K562 (cell line): ENCODE measurements around the gene ZNF267. TPM values are rescaled to one million over a fixed set of nuclear protein-coding genes. Genes with fewer than 3 reads are reported as not detected.

Source experiments
- ATAC-seq: fragments of 200-7000 bp; cut with Tn5 transposase; 3 replicates; pipeline ENCODE4 v1.9.1; 2020; ENCODE audit warnings: moderate library complexity
- BruUV-seq: library from RNA; stranded (reverse); fragments of 400-500 nt; replicated peaks from 2 replicates; lab custom pipeline; 2021; lab: Mats Ljungman, UMichigan
- CTCF ChIA-PET: fragments of 300-600 bp; formaldehyde crosslinking; extraction: SDS; loops from one replicate; lab custom pipeline; 2021; ENCODE audit warnings: low intra/inter-chr PET ratio; lab: Yijun Ruan, JAX
- POLR2A ChIA-PET: fragments of 300-600, 350-650 bp; sonication (Branson Sonifier 250); formaldehyde crosslinking; extraction: SDS; loops from one replicate; lab custom pipeline; 2021; ENCODE audit warnings: antibody characterized with exemption, inconsistent platforms; lab: Yijun Ruan, JAX
- DNase-seq, 4 experiments: peaks; one replicate each; pipeline versions ENCODE4 v3.0.0 to v3.0.0-alpha.2; 2011 to 2018; ENCODE audit warnings: low spot score in 3 of 4, mixed read lengths in 3 of 4; ENCODE audit errors: extremely low read depth in 1 of 4
- FAIRE-seq: peaks from 2 replicates; lab custom pipeline; 2011; peaks lifted over from hg19 to GRCh38; lab: Jason Lieb, UNC
- H2AFZ ChIP-seq: 2 replicates; pipeline ENCODE4 v1.6.0; 2011; ENCODE audit warnings: low read depth, low read length, control low read depth, inconsistent platforms
- H3K27ac ChIP-seq: fragments of 200-600 bp; 3 replicates; pipeline ENCODE4 v1.8.0; 2011; ENCODE audit warnings: low read depth, mild to moderate bottlenecking, control low read depth, inconsistent platforms, low read length, moderate library complexity, mixed read lengths; ENCODE audit errors: extremely low read depth
- H3K27me3 ChIP-seq, 2 experiments: fragments of 300-600 bp in 1 of 2; 2 replicates in 1 of 2; 3 replicates in 1 of 2; pipeline versions ENCODE4 v1.6.0 to v1.8.0; 2011; ENCODE audit warnings: inconsistent platforms in 2 of 2, low read length in 2 of 2, mild to moderate bottlenecking in 1 of 2, mixed read lengths in 1 of 2, moderate library complexity in 1 of 2; ENCODE audit not compliant: control insufficient read depth in 2 of 2, insufficient read depth in 2 of 2
- H3K36me3 ChIP-seq: fragments of 300-600 bp; 3 replicates; pipeline ENCODE4 v1.8.0; 2011; ENCODE audit warnings: mild to moderate bottlenecking, low read length, inconsistent platforms; ENCODE audit not compliant: control insufficient read depth, insufficient read depth
- H3K4me1 ChIP-seq, 2 experiments: fragments of 200-600 bp in 1 of 2; replicated peaks in 1 of 2; 2 replicates in 1 of 2; 3 replicates in 1 of 2; pipeline versions ENCODE4 v1.5.1 to v1.8.0; 2011; ENCODE audit warnings: inconsistent platforms in 2 of 2, low read length in 2 of 2, mild to moderate bottlenecking in 1 of 2, mixed read lengths in 1 of 2, moderate library complexity in 1 of 2; ENCODE audit not compliant: control insufficient read depth in 2 of 2, insufficient read depth in 2 of 2
- H3K4me2 ChIP-seq: 2 replicates; pipeline ENCODE4 v1.6.1; 2011; ENCODE audit warnings: low read length, control low read depth, inconsistent platforms, mixed read lengths; ENCODE audit not compliant: insufficient read depth
- H3K4me3 ChIP-seq: fragments of 200-600 bp; sonication (generic), shearing (Covaris generic); 2 replicates; pipeline ENCODE4 v1.5.1; 2016; ENCODE audit warnings: control low read depth, inconsistent platforms
- H3K79me2 ChIP-seq: fragments of 200-600 bp; 3 replicates; pipeline ENCODE4 v1.8.0; 2011; ENCODE audit warnings: low read length, inconsistent platforms; ENCODE audit not compliant: control insufficient read depth, insufficient read depth
- H3K9ac ChIP-seq, 2 experiments: 2 replicates each; pipeline versions ENCODE4 v1.6.0 to v1.6.1; 2011; ENCODE audit warnings: low read depth in 2 of 2, low read length in 2 of 2, control low read depth in 1 of 2, inconsistent platforms in 1 of 2, mild to moderate bottlenecking in 1 of 2, mixed read lengths in 1 of 2; ENCODE audit not compliant: insufficient read depth in 1 of 2
- H3K9me1 ChIP-seq: one replicate; pipeline ENCODE4 v1.6.0; 2011; ENCODE audit warnings: inconsistent platforms, mild to moderate bottlenecking, low read length, moderate library complexity; ENCODE audit not compliant: control insufficient read depth, insufficient read depth
- H3K9me3 ChIP-seq: replicated peaks from 2 replicates; pipeline ENCODE4 v1.5.1; 2011; ENCODE audit warnings: low read depth, low read length, inconsistent platforms; ENCODE audit not compliant: control insufficient read depth, insufficient read depth
- H4K20me1 ChIP-seq: replicated peaks from 2 replicates; pipeline ENCODE4 v1.6.1; 2011; ENCODE audit warnings: low read length, inconsistent platforms, mixed read lengths; ENCODE audit not compliant: control insufficient read depth, insufficient read depth
- GTF2E2 ChIP-seq: fragments of 200-800 bp; sonication (Bioruptor generic); IDR thresholded peaks from 2 replicates; pipeline ENCODE4 v1.6.1; 2016; ENCODE audit warnings: missing genetic modification characterization, missing compliant biosample characterization
- KAT2B ChIP-seq: IDR thresholded peaks from one replicate; pipeline ENCODE4 v1.6.1; 2012; ENCODE audit warnings: low read depth, mild to moderate bottlenecking, control low read depth, inconsistent platforms, low read length, moderate library complexity
- RBM25 ChIP-seq: fragments of 200-400 bp; formaldehyde crosslinking; IDR thresholded peaks from 2 replicates; pipeline ENCODE4 v1.6.1; 2018; ENCODE audit warnings: low read length, low read depth, moderate library complexity; ENCODE audit not compliant: severe bottlenecking
- TBL1XR1 ChIP-seq, 2 experiments: IDR thresholded peaks; 2 replicates each; pipeline ENCODE4 v1.6.1; 2012; ENCODE audit warnings: improper control_type of control experiment in 2 of 2, low read length in 2 of 2, mild to moderate bottlenecking in 1 of 2
- ZBTB17 ChIP-seq: fragments of 450-650 bp; formaldehyde crosslinking; IDR thresholded peaks from 2 replicates; pipeline ENCODE4 v1.4.0; 2020; ENCODE audit warnings: mild to moderate bottlenecking
- ZNF239 ChIP-seq: fragments of 250-450 bp; sonication (Bioruptor Pico); IDR thresholded peaks from 2 replicates; pipeline ENCODE4 v1.4.0; 2020; ENCODE audit warnings: mild to moderate bottlenecking
- ZNF41 ChIP-seq: fragments of 250-450 bp; sonication (Bioruptor Pico); conservative IDR thresholded peaks from 2 replicates; pipeline ENCODE4 v1.4.0; 2020; ENCODE audit warnings: mild to moderate bottlenecking
- ZSCAN29 ChIP-seq: fragments of 450-650 bp; IDR thresholded peaks from 2 replicates; pipeline ENCODE4 v1.6.1; 2017
- WGBS: fragments of 100-300 bp; shearing (Covaris generic); methylation state at CpG from one replicate; pipeline ENCODE4 v1.1.6; 2016; ENCODE audit warnings: low coverage, mixed read lengths; ENCODE audit not compliant: insufficient coverage; ENCODE audit errors: missing lambda C conversion rate; 5-methylcytosine and 5-hydroxymethylcytosine counted together
- in situ Hi-C: fragments of 300-500 bp; cut with MboI; formaldehyde crosslinking; loops from 4 replicates; pipeline ENCODE4 v1.15.0; 2018; ENCODE audit warnings: inconsistent platforms, mixed read lengths
- intact Hi-C: fragments of 100-400 bp; cut with micrococcal nuclease; formaldehyde crosslinking; loops from 2 replicates; pipeline ENCODE4 v1.14.2; 2022
- polyA plus RNA-seq, 8 experiments: library from polyadenylated mRNA; depleted of rRNA in 4 of 8; stranded (reverse) in 5 of 8; unstranded in 3 of 8; fragments of >200 nt; fragmentation: Nextera tagmentation in 2 of 8; fragmentation: Illumina TruSeq in 1 of 8; extraction: Ambion mirVana in 2 of 8; extraction: Trizol in 1 of 8; gene quantifications; 2 replicates each; pipeline versions ENCODE4 v1.2.1 to v1.2.3, GENCODE V29; 2011 to 2014; ENCODE audit warnings: inconsistent platforms in 1 of 8, missing spikeins in 1 of 8
- total RNA-seq, 7 experiments: library from RNA; depleted of rRNA in 6 of 7; stranded (reverse); fragments of >200 nt in 6 of 7; fragmentation: Illumina TruSeq in 2 of 7; extraction: Trizol in 2 of 7; gene quantifications; 2 replicates each; pipeline versions ENCODE4 v1.2.1 to v1.2.3, GENCODE V29; 2011 to 2021; ENCODE audit warnings: low replicate concordance in 1 of 7
- TF ChIP-seq, protein P1 (sequence below): fragments of 450-650 bp; IDR thresholded peaks from 2 replicates; pipeline ENCODE4 v1.6.1; 2017; ENCODE audit warnings: mild to moderate bottlenecking, moderate library complexity

ZNF267 gene
- total and polyA plus RNA-seq, 9 of the 15 experiments (the other 6 are each of a cell fraction or from before 2014, with no cell fraction given): 14.6 to 38.8 (median 21.5) TPM

DNA sequence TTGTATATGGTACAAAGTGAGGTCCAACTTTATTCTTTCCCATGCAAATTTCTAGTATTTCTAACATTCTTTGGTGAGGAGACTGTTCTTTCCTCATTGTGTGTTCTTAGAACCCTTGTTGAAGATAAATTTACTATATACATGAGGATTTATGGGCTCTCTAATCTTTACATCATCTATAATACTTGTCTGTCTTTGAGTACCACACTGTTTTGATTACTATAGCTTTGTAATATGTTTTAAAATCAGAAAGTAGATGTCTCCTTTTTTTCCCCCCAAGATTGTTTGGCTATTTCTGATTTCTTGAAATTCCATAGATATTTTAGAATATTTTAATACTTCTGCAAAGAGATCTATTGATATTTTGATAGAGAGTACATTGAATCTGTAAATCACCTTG, 23.7 kb downstream of the ZNF267 start:
- FAIRE-seq: no peak
- in situ Hi-C loops: no loop called here
- intact Hi-C loops: no loop called here

DNA sequence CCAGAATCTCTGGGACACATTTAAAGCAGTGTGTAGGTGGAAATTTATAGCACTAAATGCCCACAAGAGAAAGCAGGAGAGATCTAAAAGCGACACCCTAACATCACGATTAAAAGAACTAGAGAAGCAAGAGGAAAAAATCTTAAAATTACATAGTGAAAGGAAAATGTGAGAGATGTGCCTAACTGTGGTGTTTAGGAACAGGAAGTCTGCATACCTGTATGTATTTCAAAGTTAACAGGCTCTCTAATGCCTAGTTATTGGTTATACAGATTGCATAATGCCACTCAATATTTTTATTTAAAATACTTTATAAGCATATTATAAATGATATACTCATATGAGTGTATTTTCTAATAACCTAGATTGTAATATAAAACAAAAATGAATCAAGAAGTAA, 25.9 kb downstream of the ZNF267 start:
- in situ Hi-C loops: no loop called here
- Histone ChIP-seq H3K9me1 (no peaks in the 10 kb centered on the region), H4K20me1 (no peaks in the 10 kb centered on the region), H3K36me3 (peaks cover 49% of the 10 kb centered on the region), H3K27me3 (no peaks in the 10 kb centered on the region), H3K4me2 (no peak overlapping the region), H2AFZ (no peak overlapping the region), H3K9me3 (peaks cover 26% of the 10 kb centered on the region)
- no TSS peak for BruUV-seq
- TF ChIP-seq TBL1XR1 (IDR thresholded peaks at IDR 0.05; ENCODE audit: low read length in 2 of 2) (no peak), GTF2E2 (tag) (no peak), ZNF239 (CRISPR knock-in tag) (no peak)
- TF ChIP-seq, protein P1, sequence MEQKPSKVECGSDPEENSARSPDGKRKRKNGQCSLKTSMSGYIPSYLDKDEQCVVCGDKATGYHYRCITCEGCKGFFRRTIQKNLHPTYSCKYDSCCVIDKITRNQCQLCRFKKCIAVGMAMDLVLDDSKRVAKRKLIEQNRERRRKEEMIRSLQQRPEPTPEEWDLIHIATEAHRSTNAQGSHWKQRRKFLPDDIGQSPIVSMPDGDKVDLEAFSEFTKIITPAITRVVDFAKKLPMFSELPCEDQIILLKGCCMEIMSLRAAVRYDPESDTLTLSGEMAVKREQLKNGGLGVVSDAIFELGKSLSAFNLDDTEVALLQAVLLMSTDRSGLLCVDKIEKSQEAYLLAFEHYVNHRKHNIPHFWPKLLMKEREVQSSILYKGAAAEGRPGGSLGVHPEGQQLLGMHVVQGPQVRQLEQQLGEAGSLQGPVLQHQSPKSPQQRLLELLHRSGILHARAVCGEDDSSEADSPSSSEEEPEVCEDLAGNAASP: no peak
- TF ChIP-seq, all 486 proteins: peak for 0
- Histone ChIP-seq H3K4me1 (no peaks in the 10 kb centered on the region), H3K79me2 (peaks cover 59% of the 10 kb centered on the region), H3K9ac (no peak overlapping the region), H3K27ac (no peak overlapping the region), H3K4me3 (no peak overlapping the region)
- ATAC-seq (no peak), DNase-seq (no peak), FAIRE-seq (no peak)
- WGBS: 93% methylated on average over 2 of the region's 2 CpGs
- POLR2A ChIA-PET: no interaction called here
- intact Hi-C loops: no loop called here
- CTCF ChIA-PET: no interaction called here

More for the DNA sequence above, 23.7 kb downstream of the ZNF267 start:
- no peaks in the 10 kb centered on the region for H4K20me1 ChIP-seq
- no peak for TF ChIP-seq ZBTB17 (CRISPR knock-in tag)
- peak; percentile 86 for TF ChIP-seq RBM25
- TF ChIP-seq ZSCAN29: no peak
- no peak for TF ChIP-seq ZNF41 (CRISPR knock-in tag)
- no peak for TF ChIP-seq KAT2B
- H3K9ac ChIP-seq: no peak overlapping the region
- peaks cover 40% of the 10 kb centered on the region for H3K9me3 ChIP-seq
- H3K9me1 ChIP-seq: no peaks in the 10 kb centered on the region
- ATAC-seq (no peak), DNase-seq (no peak)
- H3K36me3 ChIP-seq: peaks cover 71% of the 10 kb centered on the region
- BruUV-seq: no TSS peak
- POLR2A ChIA-PET: no interaction called here
- H3K4me2 ChIP-seq: no peak overlapping the region
- no peak overlapping the region for H3K27ac ChIP-seq
- peaks cover 64% of the 10 kb centered on the region for H3K79me2 ChIP-seq
- CTCF ChIA-PET: interaction anchor here (0.7 kb wide), 2 partner anchors 22 to 28 kb away, joined by 3 to 4 read pairs; no protein-coding TSS in a partner anchor
- H3K4me3 ChIP-seq: no peak overlapping the region
- no peaks in the 10 kb centered on the region for H3K4me1 ChIP-seq
- no peaks in the 10 kb centered on the region for H3K27me3 ChIP-seq
- H2AFZ ChIP-seq: no peak overlapping the region
